ENCODE data around the gene NEDD8. TPM values are rescaled to one million over a fixed set of nuclear protein-coding genes. Genes with fewer than 3 reads are reported as not detected.

The NEDD8 gene
- polyA plus RNA-seq, 1 experiment: 242 TPM

DNA sequence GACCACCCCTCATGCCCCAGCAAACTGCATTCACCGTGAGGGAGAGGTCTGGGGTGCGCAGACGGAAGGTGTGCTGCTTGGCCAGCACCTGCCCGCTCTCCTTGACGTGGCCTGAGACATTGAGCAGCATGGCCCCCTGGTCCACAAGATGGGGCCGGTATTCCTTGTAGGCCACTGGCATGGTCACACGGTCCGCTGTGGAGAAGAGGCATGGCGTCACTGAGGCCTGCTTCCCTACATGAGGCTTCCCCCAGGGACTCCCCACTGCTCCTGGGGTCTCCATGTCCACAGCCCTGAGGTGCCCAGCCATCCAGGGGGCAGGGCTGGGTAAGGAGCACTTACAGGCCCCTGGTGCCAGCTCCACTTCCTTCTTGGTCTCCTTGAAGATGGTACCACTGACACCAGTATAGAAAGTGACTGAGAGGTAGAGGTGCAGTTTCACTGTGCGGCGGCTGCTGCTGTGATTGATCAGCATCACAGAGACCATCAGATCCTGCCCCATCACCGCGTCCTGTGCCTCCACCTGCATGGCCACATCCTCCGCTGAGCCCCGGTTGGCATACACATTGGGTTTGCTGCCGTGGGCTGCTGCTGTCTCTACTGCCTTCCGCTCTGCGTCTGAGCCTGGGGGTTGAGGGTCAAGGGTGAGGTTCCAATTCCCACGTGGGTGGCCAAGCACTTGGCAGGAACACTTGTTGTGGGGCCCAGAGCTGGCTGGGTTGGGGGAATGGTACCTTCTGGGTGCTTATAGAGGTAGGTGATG, 22.6 kb upstream of the NEDD8 start:
- ChIA-PET CTCF (interaction anchor here (2.8 kb wide), 1 partner anchor 43 kb away, joined by 14 read pairs; no protein-coding TSS in a partner anchor), POLR2A (no interaction called here)
- no peak overlapping the region for H3K4me3 ChIP-seq (ENCODE audit: low read depth, low read length)
- H3K36me3 ChIP-seq (ENCODE audit: control insufficient read depth, insufficient read depth, low read length): peaks cover 1% of the 10 kb centered on the region; the same call in 1 of the 2 replicates
- H3K27me3 ChIP-seq (ENCODE audit: control insufficient read depth, insufficient read depth, low read length): no peaks in the 10 kb centered on the region
- no peak for DNase-seq (ENCODE audit: low read depth)
- TF ChIP-seq, protein P1, sequence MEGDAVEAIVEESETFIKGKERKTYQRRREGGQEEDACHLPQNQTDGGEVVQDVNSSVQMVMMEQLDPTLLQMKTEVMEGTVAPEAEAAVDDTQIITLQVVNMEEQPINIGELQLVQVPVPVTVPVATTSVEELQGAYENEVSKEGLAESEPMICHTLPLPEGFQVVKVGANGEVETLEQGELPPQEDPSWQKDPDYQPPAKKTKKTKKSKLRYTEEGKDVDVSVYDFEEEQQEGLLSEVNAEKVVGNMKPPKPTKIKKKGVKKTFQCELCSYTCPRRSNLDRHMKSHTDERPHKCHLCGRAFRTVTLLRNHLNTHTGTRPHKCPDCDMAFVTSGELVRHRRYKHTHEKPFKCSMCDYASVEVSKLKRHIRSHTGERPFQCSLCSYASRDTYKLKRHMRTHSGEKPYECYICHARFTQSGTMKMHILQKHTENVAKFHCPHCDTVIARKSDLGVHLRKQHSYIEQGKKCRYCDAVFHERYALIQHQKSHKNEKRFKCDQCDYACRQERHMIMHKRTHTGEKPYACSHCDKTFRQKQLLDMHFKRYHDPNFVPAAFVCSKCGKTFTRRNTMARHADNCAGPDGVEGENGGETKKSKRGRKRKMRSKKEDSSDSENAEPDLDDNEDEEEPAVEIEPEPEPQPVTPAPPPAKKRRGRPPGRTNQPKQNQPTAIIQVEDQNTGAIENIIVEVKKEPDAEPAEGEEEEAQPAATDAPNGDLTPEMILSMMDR (IDR thresholded peaks at IDR 0.05; ENCODE audit: insufficient read depth, low read depth, low read length): no peak

DNA sequence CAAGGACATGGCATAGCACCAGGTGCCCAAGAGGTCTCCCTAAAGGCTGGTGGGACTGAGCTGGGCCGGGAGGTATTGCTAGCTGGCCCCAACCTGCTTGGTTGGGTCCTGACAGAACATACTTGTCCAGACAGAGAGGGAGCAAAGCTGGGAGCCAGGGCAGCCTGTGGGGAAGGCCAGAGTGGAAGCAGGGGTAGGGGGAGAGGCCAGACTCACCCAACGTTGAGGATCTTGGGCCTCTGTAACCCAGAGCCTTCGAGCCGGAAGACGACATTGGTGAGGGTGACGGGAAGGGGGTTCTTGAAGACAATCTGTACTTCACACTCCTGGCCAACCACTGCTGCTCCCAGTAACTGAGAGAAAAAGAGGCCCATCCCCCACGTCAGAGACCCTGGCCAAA, 21.8 kb upstream of the NEDD8 start:
- ChIA-PET CTCF (interaction anchor here (1.1 to 4.0 kb wide), 3 partner anchors 8 to 44 kb away, joined by 4 to 28 read pairs (median 14); partner anchors contain the start of gene TINF2), POLR2A (no interaction called here)
- DNase-seq (ENCODE audit: low read depth): no peak

DNA sequence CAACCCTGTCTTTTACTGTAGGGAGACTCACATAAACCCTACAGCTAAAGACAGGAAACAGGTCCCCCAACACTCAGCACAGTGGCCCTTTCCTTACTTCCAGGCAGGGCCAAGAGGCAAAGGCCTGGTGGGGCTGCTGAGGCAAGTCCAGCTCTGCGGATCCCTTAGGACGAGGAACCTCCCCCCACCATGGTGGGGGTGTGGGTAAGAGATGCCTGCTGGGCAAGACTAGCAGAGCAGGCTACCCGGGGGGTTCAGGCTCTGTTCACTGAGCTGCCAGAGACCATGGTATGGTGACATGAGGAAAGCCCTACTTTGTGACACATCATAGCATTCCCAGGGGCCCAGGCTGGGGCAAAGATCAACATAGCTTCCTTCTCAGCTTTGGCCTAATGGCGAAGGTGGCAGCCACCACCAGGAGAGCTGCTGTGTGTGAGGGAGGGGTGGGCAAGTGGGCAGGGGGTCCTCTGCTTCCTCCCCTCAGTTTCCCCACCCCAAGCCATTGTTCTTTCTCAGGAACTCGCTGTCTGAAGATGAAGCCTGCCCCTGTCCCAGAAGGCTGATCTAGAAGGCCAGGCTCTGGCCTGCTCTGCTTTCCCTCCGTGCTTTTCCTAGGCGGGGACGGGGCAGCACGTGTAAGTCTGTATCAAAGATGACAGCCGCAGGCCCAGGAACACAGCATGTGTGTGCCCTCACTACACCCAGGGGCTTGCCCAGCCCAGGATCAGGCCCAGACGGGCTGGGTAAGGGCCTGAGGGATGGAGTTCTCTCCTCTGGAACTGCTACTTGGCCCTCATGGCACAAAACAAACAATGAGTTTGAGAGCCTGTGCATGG, 20.3 kb upstream of the NEDD8 start:
- DNase-seq (ENCODE audit: low read depth): no peak
- H3K27me3 ChIP-seq (ENCODE audit: control insufficient read depth, insufficient read depth, low read length): no peaks in the 10 kb centered on the region
- H3K36me3 ChIP-seq (ENCODE audit: control insufficient read depth, insufficient read depth, low read length): peaks cover 1% of the 10 kb centered on the region; the same call in 1 of the 2 replicates
- ChIA-PET CTCF (interaction anchor here (0.8 to 4.0 kb wide), 10 partner anchors 10 to 80 kb away, joined by 3 to 28 read pairs (median 6); partner anchors contain the start of genes CIDEB, DHRS1, LTB4R2 and NOP9), POLR2A (no interaction called here)
- H3K4me3 ChIP-seq (ENCODE audit: low read depth, low read length): no peak overlapping the region
- TF ChIP-seq, protein P1 (IDR thresholded peaks at IDR 0.05; ENCODE audit: insufficient read depth, low read depth, low read length): no peak

More for the DNA sequence above, 21.8 kb upstream of the NEDD8 start:
- H3K36me3 ChIP-seq (ENCODE audit: control insufficient read depth, insufficient read depth, low read length): peaks cover 1% of the 10 kb centered on the region; the same call in 1 of the 2 replicates
- TF ChIP-seq, protein P1 (IDR thresholded peaks at IDR 0.05; ENCODE audit: insufficient read depth, low read depth, low read length): no peak
- no peaks in the 10 kb centered on the region for H3K27me3 ChIP-seq (ENCODE audit: control insufficient read depth, insufficient read depth, low read length)
- no peak overlapping the region for H3K4me3 ChIP-seq (ENCODE audit: low read depth, low read length)

DNA sequence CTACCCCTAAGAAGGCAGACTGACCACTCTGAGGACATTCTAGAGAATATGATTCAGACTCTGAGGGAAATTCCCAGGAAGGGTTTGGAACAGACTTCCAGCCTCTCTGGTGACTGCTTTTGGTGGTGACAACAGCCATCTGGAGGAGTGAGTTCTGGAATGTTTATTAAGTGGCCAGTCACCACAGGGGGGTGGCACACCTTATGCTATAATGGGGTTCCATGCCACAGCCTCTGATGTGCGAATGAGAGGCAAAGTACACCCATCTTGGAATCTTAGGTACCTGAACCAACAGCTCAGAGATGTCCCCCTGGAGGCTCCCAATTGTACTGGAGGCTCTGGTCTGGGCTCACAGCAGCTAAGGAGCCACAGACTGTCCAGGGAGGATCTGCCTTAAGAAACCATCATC, 19.7 kb upstream of the NEDD8 start:
- ChIA-PET POLR2A (no interaction called here), CTCF (interaction anchor here (1.0 to 4.0 kb wide), 11 partner anchors 9 to 91 kb away, joined by 3 to 28 read pairs (median 5); partner anchors contain the start of genes CIDEB, DHRS1, LTB4R2 and NOP9)
- DNase-seq (ENCODE audit: low read depth): no peak

More for the DNA sequence above, 19.7 kb upstream of the NEDD8 start:
- TF ChIP-seq, protein P1 (IDR thresholded peaks at IDR 0.05; ENCODE audit: insufficient read depth, low read depth, low read length): peak; percentile 15; the same call in 1 of the 2 replicates
- Histone ChIP-seq H3K36me3 (ENCODE audit: control insufficient read depth, insufficient read depth, low read length) (peaks cover 1% of the 10 kb centered on the region; the same call in 1 of the 2 replicates), H3K27me3 (ENCODE audit: control insufficient read depth, insufficient read depth, low read length) (no peaks in the 10 kb centered on the region), H3K4me3 (ENCODE audit: low read depth, low read length) (no peak overlapping the region)
